GM18907 (cell line): ENCODE measurements around the gene NOS2.
"Not testable (repeated sequence)": the region's sequence is repeated elsewhere in the genome, so short reads cannot be mapped to it uniquely, and the experiment has no call there.

ENCODE experiments used
- ATAC-seq: cut with Tn5 transposase; IDR thresholded peaks from one replicate; pipeline ENCODE4 v1.9.1; 2021; ENCODE audit warnings: mild to moderate bottlenecking, moderate library complexity; ENCODE audit not compliant: unreplicated experiment

Gene NOS2

DNA sequence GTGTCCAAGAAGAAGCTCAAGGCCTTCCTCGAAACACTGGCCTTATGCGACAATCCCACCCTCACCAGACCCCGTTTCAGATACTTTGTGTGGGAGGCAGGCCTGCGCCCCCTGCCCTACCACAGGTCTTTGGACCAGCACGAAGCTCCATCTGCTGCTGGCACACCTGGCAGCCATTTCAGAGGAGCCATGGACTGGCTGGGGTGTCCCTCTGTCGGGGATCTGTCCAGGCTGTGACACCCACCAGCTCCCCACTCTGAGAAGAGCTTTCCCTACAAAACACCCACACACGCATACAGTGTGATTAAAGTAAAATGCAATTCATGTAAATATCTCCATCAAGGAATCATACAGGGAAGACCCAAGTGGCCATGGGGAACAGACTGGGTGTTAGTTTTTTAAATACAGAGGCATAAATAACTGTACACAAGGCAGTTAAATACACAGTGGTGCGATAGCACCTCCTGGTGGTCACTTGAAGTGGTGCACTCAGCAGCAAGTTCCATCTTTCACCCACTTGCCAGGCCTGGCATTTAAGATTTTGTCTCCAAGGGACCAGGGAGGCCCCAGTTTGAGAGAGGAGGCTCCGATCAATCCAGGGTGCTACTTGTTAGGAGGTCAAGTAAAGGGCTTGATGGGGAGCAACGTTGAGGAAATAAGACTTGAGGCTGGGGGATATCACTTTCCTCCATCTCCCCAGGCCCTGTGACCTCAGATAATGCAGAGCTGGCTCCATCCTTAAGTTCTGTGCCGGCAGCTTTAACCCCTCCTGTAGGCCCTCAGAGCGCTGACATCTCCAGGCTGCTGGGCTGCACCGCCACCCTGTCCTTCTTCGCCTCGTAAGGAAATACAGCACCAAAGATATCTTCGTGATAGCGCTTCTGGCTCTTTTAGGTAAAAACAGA lies 43.6 kb downstream of the NOS2 start:
- ATAC-seq = no peak

DNA sequence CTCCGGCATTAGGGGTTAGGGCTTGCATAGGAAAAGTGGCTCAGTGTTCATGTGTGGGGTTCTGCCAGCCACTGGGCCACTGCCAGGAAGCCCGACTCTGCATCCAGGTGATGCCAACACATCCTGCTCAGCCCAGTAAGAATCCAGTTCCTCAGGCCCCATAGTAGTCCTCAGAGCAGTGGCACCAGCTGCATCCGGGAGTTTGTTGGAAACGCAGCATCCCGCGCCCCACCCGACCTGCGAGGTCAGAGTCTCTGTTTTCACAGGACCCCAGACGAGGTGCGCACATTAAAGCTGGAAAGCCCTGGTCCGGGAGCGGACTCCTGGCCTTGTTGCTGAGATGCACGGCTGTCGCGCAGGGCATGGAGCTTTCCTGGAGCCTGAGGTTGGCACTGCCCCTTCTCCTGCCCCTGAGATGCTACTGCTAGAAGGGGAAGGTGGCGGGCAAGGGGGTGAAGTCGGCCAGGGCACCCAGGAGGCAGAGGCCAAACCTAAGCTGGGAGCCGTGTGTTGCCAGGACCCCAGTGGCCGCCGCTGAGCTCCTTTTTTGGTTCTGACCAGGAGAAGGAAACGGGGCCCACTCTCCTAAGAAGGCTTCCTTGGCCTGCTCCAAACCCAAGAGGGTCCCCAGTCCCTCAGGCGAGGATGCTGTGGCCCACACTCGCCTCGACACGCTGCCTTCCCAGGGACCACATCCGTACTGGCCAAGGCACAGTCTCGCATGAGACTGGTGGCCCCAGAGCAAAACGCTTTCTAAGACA lies 44.4 kb downstream of the NOS2 start:
- no peak for ATAC-seq

DNA sequence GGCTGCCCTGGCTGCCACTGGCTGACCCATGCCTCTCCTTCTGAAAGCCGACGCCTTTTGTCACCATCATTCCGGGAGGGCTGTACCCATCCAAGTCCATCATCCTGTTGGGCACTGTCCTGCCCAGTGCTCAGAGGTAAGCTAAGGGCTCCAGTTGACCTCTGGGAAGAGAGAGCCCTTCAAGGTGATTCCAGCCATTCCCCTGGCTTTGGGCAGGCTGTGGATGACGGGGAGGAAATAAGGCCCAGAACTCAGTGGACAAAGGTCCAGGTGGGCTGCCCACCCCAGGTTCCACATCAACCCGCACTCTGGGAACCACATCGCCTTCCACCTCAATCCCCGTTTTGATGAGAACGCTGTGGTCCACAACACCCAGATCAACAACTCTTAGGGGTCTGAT lies 45.8 kb downstream of the NOS2 start:
- ATAC-seq = no peak

DNA sequence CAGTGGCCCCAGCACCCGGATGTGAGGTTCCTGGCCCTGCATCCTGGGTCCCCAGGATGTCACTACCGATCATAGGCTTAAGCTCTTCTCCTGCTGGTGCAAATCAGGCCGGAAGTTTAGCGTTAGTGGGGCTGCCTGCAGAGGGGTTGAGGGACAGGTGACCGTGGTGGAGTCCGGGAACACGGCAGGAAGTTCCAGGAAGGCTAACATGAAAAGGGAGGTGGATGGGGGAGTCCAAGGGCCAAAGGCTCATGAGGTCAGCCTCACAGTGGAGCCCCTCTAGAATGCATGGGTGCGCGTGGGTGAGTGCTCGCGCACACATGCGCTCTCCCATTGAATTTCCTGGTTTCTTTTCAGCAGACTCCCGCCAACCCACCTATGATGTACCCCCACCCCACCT lies 46.6 kb downstream of the NOS2 start:
- ATAC-seq = not testable (repeated sequence)

DNA sequence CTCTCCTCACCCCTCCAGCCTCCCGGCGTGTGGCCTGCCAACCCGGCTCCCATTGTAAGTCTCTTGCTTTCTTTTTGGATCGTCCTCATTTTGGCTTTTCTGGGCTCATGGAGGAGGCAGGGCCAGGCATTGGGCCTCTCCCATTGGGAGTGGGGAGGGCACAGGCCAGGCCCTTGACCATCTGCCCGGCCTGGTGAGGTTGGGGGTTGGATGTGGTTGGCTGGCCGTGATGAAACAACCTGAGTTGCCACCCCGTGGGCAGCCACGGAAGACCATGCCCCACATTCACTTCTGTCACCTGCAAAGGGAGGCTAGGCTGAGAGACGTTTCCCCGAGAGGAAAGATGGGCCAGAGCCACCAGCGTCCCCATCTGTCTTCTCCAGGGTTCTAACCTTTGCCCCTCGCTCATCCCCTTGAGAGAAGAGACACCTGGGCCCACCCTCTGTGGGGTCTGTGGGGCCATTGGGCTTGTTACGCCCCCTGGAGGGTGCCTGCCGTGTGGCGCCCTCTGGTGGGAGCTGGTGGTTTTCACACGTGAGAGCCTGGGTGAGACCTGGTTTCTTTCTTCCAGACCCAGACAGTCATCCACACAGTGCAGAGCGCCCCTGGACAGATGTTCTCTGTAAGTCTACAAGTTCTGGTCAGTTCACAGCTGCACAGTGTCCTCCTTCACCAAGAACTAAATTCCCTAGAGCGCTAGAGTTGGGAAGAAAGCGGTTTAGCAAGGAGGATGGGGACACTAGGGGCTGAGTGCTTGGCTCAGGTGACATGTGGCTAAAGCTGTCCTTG lies 47.3 kb downstream of the NOS2 start:
- not testable (repeated sequence) for ATAC-seq

DNA sequence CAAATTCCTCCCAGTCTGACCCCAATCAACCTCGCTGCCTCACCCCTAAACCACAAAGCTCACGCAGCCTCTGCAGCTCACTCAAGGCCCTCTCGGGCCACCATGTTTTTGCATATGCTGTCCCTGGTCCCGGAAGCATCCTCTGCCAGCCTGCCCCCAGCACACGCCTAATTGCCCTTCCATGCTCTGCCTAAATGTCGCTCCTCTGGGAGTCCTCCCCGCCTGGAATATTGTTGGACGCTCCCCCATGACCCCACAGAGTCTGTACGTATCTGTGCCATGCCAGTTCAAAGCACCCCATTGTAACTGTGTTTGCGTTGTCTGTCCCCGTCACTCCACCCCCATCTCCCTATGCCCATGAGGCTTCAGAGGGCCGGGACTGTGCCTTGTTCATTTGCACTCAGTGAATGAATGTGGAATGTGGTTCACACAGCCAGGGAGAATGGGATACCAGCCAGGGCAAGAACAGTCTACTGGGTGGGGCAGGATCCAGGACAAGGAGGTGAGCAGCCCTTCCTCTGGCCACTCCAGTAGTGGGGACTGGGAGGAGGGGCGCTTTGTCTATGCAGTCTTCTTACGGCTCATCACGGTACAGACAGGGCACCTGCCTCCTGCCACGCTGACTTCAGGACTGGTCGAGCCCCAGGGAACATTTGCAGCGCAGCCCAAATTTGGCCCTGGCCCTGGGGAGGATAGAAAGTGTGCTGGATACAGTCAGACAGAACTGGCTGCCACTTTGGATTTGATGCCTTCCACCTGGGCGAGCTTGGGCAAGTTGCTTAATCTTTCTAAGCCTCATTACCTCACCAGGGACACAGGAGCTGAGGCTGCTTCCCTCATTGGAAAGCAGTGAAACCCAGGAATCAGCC lies 48.5 kb downstream of the NOS2 start:
- ATAC-seq = no peak

DNA sequence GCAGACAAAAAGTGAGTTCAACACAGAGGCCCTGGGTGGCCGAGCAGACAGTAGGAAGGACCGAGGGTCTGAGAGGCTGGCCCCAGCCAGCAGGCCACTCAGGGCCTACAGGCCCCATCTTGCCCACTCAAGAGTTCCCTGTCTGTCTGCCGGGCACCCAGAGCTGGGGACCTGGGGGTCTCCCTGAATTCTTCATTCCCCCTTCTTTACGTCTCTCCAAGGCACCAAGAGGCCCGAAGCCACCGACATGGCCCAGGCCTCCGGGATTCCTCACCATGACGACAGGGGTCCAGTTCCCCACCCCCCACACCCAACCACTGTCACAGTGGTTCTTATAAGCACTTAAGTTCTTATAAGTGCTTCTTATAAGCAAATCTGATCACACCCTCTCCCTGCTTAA lies 49.2 kb downstream of the NOS2 start:
- ATAC-seq = no peak

DNA sequence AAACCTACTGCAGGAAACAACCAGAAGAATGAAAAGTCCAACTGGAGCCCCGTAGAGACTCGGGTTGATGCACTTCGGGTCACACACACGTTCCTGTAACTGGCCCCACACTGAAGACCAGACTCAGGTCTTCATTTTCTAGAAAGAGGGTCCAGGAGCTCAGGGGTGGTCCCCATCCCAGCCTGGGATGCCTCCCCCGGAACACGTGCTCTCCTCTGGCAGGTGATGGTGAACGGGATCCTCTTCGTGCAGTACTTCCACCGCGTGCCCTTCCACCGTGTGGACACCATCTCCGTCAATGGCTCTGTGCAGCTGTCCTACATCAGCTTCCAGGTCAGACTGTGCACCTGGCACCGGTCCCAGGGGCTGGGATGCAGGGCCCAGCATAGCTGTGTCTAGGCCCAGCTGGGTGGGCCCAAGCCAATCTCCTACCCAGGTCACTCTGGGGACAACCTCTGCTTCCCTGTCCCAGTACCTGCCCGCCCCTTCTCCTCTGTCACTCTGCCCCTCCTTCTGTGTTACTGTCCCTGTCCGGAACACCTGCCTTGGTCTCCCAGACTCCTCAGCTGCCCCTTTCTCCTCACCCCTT lies 50.7 kb downstream of the NOS2 start:
- not testable (repeated sequence) for ATAC-seq

DNA sequence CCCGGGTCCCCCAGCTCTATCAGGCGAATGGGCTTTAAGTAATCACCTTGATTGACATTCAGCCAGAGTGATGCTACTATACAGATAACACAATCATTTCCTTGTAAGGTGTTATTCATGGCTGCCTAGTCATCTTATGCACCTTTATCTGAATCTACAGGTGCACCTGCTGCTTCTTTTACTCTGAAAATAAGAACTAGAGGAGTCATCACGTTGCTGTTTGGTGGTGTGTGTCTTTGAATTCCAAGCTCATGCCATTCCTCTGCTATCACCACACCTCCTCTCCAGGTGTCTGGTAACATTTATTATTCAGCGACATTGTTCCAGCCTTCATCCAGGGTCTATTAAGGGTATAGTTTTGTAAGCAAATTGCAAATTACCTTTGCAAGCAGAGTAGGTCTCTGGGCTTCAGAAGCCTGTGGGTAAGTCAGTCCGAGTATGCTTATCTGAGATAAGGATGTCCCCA lies 51.9 kb downstream of the NOS2 start:
- no peak for ATAC-seq

DNA sequence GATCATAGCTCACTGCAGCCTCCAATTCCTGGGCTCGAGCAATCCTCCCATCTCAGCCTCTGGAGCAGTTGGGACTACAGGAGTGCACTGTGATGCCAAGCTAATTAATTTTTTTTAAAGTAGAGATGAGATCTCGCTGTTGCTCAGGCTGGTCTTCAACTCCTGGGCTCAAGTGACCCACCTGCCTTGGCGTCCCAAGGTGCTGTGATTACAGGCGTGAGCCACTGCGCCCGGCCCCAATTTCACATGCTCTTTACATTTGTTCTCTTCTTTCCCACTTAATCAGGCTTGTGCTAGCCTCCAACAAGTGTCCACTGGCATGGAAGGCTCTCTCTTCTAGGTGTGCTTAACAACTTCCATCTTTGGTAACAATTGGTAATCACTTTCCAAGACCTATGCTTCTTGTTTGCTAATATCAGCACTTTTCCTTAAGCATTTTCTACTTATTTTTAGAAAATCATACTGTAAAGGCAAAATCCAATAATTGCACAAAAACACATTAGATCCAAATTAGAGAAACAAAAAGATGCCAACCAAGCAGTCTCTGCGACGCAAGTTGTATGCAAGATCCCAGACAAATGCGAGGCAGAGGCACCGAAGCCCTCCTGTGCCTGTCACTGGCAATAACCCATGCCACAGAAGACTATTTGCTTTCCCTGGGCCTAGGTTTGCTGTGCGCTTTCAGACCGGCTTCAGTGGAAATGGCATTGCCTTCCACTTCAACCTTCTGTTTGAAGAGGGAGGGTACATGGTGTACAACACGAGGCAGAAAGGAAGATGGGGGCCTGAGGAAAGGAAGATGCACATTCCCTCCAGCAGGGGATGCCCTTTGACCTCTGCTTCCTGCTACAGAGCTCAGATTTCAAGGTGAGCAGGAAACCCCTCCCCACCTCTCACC lies 52.6 kb downstream of the NOS2 start:
- no peak for ATAC-seq

DNA sequence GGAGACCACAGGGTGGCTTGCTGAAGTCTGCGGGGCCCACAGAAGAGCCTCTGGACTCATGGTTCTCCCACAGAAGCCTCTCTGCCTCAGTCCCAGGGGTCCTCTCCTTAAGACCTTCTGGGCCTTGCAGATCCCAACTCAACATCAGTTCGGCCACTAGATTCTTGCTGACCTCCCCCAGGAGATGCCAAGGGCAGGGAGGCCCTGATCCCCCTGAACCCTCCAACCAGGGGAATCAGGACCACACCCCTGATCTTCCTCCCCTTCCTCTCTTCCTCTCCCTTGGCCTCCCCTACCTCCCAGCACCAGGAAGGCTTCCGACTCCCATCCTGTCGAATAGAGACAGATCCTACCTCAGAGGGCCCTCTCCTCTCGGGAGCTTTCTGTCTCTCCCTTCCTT lies 53.4 kb downstream of the NOS2 start:
- no peak for ATAC-seq

DNA sequence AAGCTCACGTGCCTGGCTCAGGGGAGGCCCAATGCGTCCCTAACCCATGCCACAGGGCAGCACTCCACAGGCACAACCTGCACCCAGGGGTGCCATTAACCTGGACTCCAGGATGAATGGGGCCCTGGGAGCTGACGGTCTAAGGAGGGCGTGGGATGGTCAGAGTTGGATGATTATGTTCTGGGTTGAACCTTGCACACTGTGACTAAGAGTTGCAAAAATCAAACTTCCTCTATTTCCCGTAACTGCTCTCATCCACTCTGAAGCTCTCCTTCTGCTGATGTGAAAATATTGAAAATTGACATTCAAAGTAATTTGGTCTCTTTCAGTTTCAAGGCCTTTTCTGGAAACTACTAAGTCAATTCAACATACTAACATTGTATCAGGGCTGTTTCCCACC lies 54.0 kb downstream of the NOS2 start:
- ATAC-seq = not testable (repeated sequence)

DNA sequence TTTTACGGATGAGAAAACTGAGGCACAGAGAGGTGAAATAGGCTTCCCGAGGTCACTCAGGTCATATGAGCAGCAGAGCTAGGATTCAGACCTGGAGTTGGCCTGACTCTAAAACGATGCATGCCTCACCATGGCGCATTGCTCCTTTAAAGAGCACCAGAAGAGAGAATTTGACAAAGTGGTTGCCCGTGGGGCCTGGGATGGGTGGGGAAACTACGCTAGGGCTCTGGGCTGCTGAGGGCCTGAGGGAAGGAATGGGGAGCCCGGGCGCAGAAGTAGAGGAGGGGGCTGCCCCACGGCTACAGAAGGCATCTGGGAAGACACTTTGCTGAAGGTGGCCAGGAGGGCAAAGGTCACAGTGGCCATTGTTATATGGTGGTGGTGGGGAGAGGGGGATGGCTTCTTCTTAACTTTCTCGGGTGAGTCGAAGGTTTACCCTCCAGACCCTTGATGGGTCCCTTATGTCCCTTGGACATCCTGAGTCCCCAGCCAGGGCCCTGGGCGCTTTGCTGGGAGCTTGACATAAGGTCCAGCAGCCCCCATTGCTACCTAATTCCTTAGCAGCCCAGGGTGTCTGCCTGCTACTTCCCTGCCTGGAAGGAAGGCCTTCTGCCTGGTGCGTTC lies 55.0 kb downstream of the NOS2 start:
- not testable (repeated sequence) for ATAC-seq

DNA sequence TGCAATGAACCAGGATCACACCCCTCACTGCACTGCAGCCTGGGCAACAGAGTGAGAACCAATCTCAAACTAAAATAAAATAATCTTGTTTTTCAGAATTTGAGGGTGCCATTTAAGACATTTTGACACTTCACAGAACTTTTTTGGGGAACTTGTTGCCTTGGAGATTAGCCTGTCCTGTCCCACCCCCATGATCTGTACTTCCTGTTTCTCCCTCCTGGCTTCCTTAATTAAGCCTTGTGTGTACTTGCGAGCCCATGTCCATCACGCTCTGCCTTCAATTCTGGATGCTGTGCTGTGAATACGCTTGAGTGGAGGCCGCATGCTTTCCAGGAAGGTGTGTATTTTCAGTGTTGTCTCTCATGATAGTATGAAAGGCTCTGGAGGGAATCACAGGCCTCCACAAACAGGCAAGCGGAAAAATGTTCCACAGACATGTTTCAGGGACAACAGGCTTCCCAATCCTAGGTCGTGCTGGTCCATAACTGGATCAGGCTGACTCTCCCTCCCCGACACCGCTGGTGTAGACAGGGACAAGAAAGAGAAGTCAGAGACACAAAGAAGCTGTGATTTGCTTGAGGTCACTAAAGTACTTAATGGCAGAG lies 56.9 kb downstream of the NOS2 start:
- no peak for ATAC-seq

DNA sequence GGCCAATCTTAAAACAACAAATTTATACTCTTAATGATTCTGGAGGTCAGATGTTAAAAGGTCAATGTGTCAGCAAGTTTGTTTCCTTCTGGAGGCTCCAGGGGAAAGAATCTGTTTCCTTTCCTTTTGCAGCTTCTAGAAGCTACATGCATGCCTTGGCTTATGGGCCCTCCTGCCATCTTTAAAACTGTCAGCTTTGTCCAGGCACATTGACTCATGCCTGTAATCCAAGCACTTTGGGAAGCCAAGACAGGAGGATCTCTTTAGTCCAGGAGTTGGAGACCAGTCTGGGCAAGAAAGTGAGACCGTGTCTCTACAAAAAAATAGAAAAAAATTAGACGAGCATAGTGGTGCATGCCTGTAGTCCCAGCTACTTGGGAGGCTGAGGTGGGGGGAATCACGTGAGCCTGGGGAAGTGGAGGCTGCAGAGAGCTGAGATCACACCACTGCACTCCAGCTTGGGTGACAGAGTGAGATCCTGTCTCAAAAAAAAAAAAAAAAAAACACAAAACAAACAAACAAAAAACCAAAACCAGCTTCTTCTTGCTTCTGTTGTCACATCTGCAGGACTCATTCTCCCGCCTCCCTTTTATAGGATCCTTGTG lies 58.3 kb downstream of the NOS2 start:
- ATAC-seq = no peak

DNA sequence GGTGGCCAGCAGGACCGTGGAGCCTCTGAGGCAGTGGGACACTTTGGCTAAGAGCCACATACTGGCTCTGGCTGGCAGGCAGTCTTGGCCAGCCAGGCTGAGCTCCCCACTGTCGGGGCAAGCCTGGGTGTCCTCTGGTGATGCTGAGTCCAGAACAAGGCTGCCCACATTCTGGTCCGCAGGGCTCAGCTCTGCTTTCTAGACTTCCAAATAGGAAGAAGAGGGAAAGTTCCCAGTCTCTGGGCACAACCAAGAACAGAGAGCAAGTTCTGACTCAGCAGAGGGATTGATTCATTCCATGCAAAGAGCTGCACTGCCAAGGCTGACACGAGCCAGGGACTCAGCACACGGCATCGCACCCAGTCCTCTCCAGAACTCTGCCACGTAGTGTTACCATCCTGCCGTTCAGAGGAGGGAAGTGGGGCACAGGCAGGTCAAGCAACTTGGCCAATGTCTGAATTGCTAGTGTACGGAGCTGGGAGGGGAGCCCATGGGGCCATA lies 58.9 kb downstream of the NOS2 start:
- no peak for ATAC-seq

DNA sequence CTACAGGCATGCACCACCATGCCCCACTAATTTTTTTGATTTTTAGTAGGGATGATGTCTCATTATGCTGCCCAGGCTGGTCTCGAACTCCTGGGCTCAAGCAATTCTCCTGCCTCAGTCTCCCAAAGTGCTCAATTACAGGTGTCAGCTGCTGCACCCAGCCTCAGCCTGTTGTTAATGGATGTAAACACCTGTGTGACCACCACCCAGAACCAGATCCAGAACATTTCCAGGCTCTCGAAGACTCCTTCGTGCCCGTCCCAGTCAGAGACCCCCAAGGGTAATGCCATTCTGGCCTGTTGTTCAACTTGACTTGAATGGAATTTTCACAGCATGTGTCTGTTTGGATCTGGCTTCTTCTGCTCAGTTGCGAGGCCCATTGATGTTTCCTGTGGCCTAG lies 59.8 kb downstream of the NOS2 start:
- not testable (repeated sequence) for ATAC-seq
